ENCODE measurements around the gene LKAAEAR1.
A peak's percentile ranks its signal among the peaks of the same experiment; 100 is the strongest.
"Not testable (repeated sequence)": the region's sequence is repeated elsewhere in the genome, so short reads cannot be mapped to it uniquely, and the experiment has no call there.

The LKAAEAR1 gene, protein sequence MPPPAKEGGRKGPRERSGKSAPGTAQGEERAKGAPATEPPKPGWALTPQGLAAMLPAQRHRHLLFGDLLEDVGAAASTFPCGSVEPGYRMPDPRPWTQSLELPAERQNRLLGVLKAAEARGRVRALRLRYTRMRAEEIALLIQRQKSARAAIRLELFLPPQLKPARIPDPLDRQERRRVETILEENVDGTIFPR

DNA sequence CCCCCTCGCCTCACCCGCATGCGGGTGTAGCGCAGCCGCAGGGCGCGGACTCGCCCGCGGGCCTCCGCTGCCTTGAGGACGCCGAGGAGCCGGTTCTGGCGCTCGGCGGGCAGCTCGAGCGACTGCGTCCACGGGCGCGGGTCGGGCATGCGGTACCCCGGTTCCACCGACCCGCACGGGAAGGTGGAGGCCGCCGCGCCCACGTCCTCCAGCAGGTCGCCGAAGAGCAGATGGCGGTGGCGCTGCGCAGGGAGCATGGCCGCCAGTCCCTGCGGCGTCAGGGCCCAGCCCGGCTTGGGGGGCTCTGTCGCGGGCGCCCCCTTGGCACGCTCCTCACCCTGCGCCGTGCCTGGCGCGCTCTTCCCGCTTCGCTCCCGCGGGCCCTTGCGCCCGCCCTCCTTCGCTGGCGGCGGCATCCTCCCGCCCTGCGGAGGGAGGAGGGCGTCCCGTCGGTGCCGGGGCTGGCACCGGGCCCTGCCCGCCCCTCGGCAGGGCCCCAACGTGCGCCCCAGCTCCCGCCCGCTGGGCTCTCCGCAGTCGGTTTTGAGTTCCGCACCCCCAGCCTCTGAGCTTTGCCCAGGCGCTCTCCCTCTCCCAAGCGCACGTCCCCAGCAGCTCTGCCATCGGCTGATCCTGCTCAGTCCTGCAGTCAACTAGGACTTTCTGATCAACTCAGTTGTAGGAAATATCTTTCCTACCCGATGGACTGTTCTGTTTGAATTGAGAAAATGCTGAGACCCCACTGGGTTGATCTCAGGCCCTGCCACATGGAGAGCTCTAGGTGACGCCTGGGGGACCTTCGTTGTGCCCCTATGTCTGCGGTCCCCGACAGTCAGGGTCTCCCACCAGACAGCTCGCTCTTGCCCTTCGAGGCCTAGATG, at the start of gene LKAAEAR1:
Gene LKAAEAR1 (minus strand): TSS at position 595 of the 881 bp plus-strand sequence. CDS start 179 bp downstream, at position 416.
- DNase-seq = no peak

DNA sequence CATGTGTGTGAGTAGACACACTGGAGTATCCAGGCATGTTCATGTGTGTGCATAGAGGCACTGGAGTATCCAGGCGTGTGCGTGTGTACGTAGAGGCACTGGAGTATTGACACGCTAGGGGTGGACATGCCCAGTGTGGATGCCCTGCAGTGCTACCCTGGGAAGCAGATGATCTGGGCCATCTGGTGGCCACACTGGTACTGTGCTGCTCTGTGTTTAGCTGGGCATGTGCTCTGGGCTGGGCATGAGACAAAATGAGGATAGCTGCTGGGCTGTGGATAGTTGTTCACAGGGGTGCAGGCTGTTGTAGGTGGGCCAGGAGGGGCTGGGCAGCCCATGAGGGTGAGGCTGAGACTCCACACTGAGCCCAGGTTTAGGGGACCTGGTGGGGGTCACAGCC, 47.2 kb upstream of the LKAAEAR1 start:
- DNase-seq = peak; percentile 4

DNA sequence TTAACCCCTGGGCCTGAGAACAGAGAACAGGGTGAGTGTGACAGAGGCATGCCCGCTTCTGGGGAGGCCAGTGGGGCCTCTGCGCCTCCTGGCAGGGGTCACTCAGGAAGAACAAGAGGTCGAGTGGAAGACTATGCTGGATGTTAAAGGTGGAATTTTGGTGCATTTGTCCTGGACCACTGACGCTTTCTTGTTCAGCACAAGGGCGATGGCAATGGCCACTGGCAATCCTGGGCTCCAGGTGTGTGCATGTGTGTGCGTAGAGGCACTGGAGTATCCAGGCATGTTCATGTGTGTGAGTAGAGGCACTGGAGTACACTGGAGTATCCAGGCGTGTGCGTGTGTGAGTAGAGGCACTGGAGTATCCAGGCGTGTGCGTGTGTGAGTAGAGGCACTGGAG, 46.7 kb upstream of the LKAAEAR1 start:
- peak; percentile 2 for DNase-seq

DNA sequence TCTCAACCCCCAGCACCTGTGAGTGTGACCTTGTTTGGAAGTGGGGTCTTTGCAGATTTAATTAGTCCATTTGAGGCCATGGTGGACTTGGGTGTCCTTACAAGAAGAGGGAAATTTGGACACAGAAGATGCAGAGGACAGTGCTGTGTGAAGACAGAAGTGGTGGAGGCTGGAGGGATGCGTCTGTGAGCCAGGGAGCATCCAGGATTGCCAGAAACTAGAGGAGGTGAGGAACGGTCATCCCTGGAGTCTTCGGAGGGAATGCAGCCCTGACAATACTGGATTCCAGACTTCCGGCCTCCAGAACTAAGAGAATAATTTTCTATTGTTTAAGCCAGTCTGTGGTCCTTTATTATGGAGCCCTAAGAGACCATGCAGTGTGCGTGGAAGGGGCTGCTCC, 46.1 kb upstream of the LKAAEAR1 start:
- no peak for DNase-seq

DNA sequence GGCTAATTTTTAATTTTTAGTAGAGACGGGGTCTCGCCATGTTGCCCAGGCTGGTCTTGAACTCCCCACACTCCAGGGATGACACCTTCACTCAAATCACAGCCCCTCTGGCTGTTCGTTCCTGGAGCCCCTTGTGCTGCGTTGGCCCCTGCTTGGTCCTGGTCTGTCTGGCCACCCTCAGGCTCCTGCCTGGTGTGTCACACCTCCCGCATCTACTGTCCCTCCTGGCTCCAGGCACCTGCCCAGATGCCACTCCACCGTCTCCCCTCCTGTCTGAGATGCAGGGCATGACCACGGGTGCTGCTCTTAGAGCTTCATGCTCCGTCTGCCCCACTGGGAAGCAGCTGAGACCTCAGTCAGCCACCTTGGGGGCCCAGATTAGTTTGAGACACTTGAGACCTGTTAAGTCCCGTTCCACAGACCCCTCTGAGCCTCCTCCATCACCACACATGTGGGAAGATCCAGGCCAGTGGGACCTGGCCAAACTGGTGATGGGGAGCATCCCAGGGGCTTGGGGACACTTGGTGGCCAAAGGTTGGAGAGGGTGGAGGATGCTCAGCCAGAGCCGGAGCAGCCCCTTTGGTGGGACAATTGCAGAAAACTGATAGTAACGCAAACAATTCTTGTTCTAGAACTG, 45.1 kb upstream of the LKAAEAR1 start:
- peak; percentile 7 for DNase-seq

DNA sequence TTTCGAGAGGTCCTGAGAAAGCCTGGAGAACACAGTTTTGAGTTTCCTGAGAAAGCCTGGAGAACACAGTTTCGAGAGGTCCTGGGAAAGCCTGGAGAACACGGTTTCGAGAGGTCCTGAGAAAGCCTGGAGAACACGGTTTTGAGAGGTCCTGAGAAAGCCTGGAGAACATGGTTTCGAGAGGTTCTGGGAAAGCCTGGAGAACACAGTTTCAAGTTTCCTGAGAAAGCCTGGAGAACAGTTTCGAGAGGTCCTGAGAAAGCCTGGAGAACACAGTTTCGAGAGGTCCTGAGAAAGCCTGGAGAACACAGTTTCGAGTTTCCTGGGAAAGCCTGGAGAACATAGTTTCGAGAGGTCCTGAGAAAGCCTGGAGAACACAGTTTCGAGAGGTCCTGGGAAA, 39.3 kb upstream of the LKAAEAR1 start:
- not testable (repeated sequence) for DNase-seq

DNA sequence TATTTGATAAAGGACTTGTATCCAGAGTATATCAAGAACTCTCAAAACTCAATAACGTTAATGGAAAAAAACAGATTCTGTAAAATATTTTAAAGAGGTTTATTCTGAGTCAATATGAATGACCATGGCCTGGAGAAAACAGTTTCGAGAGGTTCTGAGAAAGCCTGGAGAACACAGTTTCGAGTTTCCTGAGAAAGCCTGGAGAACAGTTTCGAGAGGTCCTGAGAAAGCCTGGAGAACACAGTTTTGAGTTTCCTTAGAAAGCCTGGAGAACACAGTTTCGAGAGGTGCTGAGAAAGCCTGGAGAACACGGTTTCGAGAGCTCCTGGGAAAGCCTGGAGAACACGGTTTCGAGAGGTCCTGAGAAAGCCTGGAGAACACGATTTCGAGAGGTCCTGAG, 38.7 kb upstream of the LKAAEAR1 start:
- DNase-seq = not testable (repeated sequence)

DNA sequence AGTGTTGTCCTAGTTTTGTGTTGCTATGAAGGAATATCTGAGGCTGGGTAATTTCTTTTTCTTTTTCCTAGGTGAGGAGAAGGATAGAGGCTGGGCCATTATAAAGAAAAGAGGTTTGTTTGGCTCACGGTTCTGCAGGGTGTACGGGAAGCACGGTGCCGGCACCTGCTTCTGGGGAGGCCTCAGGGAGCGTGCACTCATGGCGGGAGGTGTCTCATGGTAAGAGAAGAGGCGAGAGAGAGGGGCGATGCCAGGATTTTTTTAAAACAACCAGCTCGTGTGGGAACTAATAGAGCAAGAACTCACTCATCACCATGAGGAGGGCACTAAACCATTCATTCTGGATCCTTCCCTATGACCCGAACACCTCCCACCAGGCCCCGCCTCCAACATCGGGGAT, 37.4 kb upstream of the LKAAEAR1 start:
- peak; percentile 13 for DNase-seq

DNA sequence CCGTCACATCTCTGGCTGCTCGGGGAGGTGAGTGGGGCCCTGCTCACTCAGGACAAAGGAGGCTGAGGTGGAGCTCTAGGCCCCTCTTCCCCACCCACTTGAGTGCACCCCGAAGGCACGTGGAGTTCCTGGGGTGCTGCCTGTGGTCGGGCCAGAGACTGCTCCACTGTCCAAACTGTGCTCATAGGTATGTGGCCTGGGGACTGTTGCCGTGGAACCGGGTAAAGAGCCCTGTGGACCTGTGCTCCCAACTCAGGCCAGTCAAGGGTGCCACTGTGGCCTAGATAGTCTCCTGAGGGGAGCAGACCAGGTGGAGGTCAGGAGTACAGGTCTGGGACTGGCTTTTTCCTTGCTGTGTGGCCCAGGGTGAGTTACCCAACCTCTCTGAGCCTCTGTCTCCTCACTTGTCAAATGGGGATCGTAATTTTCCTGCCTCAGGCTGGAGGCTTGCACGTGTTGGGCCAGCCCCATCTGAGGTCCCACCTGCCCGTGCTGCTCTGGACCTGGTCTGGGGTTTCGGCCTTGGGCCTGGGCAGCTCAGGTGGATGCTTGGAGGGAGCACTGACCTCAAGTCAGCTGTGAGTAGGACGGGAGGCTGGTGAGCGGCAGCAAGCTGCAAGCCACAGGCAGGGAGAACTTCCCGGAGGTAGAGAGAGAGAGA, 35.6 kb upstream of the LKAAEAR1 start:
- DNase-seq = peak; percentile 12

DNA sequence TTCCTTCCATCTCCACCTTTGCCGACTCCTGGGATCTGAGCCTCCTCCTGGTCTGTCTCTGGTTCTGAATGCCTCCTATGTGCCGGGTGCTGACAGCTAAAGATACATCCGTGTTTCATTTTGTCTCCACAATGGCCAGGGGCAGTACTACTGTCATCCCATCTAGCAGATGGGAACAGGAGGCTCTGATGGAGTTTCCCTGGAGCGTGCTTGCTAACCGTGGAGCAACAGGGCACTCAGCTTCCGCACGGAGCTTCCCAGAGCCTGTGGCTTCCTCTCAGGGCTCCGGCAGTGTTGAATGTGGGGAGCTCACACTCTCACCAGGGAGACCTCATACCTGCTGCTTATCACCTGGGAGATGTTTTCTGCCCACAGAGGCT, 35.1 kb upstream of the LKAAEAR1 start:
- DNase-seq = no peak

DNA sequence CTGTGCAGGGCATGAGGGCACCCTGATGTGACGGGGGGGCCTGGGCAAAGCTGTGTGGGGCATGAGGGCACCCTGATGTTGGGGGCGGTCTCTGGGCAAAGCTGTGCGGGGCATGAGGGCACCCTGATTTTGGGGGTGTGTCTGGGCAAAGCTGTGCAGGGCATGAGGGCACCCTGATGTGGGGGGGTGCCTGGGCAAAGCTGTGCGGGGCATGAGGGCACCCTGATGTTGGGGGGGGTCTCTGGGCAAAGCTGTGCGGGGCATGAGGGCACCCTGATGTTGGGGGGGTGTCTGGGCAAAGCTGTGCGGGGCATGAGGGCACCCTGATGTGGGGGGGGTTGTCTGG, 33.2 kb upstream of the LKAAEAR1 start:
- not testable (repeated sequence) for DNase-seq

DNA sequence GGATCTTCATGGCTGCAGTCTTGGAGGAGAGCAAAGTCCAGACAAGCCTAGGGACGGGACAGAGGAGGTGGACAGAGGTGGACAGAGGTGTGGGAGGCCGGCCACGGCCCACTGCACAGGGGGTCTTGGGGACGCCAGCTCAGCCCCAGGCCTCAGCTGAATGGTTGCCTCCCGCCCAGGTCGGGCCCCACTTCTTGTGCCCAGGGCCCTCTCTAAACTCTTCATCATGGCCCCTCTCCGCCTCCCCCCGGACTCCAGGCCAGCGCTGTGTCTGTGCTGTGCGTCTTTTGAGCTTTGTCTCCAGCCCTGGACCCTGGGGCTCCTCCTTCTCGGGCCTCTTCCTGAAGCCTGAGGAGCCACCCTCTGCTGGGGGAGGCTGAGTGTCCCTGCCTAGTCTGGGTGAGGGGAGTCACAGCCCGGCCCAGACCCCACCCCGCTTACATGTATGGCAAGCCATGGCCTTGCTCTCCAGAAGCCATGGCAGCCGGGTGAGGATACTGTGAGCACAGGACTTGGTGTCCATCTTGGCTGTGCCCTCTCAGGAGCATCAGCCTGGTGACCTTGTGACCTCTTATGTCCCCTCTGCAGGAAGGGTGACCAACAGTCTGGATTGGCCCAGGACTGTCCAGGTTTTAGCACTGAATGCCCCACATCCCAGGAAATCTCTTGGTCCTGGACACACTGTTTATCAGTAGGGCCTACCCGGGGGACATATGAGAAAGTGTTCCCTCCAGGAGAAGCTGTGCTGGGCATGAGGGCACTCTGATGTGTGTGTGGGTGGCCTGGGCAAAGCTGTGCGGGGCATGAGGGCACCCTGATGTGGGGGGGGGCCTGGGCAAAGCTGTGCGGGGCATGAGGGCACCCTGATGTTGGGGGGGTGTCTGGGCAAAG, 32.6 kb upstream of the LKAAEAR1 start:
- DNase-seq = peak; percentile 9

DNA sequence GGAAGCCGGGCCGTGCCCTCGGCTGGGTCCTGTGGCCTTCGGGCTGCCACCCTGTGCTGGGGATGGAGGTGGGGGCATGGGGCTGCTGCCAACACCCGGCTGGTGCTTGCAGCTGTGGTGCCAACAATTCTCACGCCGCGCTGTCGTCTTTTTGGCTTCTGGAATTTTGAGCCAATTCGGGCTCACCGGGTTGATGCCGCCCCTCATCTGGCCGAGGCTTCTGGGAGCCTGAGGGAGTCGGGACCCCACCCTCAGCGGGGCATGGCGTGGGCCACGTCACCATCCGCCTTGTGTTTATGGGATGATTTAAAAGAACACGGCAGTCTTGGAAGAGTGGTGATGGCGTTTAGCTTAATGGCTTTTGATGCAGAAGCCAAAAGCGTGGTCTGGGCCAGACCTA, 31.8 kb upstream of the LKAAEAR1 start:
- DNase-seq = no peak

DNA sequence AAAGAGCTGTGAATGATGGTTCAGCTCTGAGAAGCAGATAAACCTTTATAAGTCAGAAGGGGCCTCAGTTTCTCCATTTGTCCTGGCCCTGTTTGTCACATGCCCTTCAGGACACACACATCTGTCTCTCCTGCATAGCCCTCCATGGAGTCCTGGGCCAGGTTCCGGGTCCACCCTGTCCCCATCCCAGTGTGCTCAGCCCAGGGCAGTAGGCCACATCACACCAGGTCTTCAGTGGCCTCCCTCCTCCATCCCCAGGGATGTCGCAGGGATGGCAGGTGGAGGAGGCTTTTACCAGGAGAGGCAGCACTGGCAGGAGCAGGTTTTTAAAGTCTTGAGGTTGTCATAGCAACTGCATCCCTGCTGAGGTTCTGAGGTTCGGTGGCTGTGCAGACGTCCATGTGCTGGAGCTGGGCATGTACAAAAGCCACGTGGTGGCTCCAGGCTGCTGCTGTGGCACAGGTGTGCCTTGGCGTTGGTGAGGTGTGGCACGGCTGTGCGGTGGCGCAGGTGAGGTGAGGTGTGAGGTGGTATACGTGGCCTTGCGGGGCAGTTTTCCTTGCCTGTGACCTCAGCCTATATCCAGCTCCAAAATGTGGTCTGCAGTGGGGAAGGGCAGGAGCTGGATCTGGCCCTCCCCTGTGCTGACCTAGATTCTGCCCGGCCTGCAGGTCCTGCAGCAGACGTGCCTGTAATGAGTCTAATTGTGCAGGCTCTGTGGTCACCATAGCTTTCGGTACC, 31.1 kb upstream of the LKAAEAR1 start:
- no peak for DNase-seq

DNA sequence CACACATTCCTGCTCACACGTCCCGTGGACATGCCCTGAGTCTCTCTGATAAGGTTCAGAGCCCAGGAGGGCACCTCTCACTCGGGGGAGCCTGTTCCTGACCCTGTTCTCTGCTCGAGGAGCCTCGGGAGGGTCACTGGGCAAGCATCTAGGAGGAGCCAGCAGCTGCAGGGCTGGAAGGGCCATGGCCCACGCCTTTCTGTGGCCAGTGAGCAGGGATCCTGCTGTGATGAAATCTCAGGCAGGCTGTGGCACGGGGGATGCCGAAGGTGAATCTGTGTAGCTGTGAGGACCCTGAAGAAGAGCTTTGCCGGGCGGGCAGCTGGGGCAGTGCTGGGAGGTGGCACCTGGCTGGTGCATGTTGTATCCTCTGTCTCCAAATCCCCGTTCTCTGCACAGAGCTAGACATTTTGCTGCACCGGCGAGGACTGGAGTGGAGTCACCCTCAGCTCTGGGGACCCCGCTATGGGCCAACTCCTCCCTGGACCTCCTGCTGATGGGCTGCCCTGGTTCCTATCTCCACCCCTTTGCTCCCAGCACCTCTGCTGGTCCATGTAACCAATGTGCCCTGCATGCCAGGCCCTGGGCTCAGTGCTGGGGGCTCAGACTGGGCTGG, 30.3 kb upstream of the LKAAEAR1 start:
- DNase-seq = peak; percentile 8

DNA sequence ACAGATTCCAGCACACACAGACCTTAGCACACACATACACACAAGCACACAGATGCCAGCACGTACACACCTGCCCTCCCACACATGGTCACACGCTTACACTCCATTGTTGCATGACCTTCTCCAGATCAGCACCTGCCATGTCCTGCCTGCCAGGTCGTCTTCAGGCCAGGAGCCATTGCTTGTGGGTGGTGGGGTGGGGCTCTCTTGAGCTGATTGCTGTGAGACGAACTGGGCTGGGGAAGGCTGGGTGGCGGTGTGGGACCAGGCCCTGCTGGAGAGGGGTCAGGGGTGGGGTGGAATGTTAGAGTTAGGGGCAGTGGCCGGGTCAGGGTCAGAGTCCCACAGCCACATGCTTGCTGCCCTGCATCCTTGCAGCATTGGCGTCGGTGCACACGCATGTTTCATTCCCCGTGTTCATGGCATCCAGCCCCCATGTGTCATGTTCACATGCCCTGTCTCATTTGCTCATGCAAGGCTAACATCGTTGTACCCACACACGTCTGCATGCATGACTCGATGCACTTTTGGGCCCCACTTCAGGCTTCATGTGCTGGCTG, 29.7 kb upstream of the LKAAEAR1 start:
- DNase-seq = no peak

DNA sequence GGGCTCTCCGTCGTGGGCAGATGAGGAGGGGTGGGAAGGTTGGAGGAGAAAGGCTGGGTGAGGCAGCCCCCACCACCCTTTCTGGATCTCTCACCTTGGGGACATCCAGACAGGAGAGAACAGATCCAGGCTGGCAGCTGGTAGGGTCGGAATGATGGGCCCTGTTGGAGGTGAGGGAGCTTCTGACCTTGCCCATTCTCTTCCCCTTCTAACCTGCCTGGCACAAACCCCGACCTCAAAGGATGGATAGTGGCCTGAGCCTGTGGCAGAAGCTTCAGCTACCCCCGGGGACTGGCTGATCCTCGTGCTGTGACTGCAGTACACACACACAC, 29.2 kb upstream of the LKAAEAR1 start:
- no peak for DNase-seq

DNA sequence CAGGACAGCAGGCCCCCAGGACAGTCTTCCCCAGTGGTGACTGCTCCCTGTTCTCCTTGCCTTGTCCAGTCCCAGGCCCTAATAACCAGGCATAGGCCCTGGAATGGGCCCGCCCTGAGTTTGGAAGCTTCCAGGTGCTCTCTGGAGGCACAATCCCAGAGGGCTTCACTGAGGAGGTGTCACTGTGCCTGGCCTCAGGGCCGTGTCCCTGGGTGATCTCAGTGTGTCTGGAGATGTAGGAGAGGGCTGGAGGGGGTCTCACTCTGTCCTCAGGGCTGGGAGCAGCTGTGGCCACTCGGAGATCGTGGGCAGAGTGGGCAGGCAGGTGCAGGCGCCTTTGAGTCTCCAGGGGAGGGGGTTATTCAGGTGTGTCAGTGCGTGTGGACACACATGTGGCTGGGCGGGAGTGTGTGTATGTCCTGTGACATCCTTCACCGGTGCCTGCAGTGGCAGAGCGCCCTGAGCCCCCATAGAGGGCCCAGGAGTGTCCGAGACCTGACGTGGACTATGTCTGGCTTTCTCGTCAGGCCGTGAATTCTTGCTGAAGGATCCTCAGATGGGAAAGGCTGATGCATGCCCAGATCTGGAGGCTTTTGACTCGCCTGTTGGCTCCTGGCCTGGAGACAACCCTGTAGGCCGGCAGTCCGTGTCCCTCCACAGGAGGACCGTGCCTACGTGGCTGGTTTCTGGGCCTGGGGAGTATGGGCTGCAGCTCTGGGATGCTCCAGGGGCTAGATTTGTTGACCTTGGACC, 28.7 kb upstream of the LKAAEAR1 start:
- DNase-seq = no peak

DNA sequence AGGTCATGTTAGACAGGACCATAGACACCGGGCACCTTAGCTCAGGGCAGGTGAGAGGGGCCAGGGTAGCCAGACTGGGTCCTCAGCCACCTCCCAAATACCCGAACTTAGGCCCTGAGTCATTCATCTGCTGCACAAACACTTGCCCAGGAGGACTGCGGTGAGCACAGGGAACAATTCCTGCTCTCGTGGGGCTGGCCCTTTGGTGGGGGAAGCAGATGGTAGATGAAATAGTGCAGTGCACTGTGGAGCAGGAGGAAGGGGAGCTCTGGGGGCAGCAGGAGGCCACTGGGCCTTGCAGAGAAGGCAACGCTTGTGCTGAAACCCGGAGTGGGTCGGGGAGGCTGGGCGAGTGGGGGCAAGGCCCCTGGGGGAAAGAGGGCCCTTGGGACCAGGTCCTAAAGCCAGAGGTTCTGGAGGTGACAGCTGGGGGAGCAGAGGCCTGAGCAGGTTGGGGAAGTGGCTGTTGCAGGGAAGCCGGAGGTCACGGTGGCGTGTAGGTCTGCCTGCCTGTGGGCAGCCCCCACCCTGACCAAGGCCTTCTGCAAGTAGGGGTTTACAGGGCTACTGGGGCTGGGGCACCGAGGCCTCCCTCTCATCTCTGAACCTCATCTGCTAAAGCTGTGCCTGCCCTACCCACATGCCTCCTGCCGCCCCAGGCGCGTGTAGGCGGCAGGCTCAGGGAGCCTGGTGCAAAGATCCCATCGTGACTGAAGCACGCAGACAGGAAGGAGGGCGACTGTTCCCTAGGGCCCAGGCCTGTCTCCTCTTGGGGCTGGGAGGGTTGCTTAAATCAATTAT, 27.8 kb upstream of the LKAAEAR1 start:
- DNase-seq = peak; percentile 12
